ENCODE results near the gene GALK1.
"Not testable (repeated sequence)": the region's sequence is repeated elsewhere in the genome, so short reads cannot be mapped to it uniquely, and the experiment has no call there.

Gene GALK1

GRCh38 chr17:75763613-75764416 lies 1.2 kb downstream of the GALK1 start:
- DNase-seq (ENCODE audit: low read depth), result no peak

DNA sequence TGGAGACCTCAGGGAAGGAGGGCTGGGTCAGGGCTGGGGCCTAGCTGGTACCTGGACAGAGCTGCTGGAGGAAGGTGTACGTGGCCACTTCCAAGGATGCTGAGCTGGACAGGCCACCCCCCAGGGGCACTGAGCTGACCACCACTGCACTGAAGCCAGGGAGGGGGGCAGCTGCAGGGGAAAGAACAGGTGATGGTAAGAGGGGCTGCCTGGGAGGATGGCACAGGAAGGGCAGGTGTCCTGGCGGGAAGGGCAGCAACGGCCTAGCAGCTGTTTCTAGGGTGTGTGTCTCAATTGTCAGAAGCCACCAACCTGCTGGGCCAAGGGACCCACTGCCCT lies 1.8 kb downstream of the GALK1 start:
- no peak for DNase-seq (ENCODE audit: low read depth)

GRCh38 chr17:75762513-75763268 lies 2.3 kb downstream of the GALK1 start:
- DNase-seq (ENCODE audit: low read depth), result no peak

DNA sequence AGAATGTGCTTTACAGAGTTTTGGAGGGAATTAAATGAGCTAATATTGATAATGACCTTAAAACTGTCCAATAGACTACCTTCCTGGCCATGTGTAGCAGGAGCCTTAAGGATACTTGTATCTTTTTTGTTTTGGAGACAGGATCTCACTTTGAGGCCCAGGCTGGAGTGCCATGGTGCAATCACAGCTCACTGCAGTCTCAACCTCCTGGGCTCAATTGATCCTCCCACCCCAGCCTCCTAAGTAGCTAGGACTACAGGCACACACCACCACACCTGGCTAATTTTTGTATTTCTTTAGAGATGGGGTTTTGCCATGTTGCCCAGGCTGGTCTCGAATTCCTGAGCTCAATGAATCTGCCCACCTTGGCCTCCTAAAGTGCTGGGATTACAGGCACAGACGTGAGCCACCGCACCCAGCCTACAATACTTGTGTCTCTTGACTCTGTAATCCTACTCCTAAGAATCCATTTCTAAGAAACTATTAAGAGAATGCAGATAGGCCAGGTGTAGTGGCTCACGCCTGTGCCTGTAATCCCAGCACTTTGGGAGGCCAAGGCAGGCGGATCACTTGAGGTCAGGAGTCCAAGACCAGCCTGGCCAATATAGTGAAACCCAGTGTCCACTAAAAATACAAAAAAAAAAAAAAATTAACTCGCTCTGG lies 4.9 kb downstream of the GALK1 start:
- DNase-seq (ENCODE audit: low read depth), result not testable (repeated sequence)

DNA sequence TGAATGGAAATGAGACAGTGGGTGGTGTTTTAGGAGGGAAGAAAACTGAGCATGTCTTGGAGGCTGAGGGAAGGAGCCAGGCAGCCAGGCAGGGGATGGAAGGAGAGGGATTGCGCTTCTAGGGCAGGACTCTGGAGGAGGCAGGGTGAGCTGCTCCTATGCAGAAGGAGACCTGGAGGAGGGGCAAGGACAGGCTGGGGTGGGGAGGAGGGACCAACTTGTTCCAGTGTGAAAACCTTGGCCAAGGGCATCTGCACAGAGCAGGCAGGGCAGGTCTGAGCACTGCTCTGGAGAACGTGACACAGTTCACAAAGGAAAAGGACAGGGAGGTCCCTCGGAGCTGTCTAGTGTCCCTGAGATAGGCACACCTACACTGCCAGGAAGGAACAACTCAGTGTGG lies 5.5 kb downstream of the GALK1 start:
- no peak for DNase-seq (ENCODE audit: low read depth)

GRCh38 chr17:75758131-75758905 lies 6.7 kb downstream of the GALK1 start:
- DNase-seq (ENCODE audit: low read depth), result peak; percentile 24

DNA sequence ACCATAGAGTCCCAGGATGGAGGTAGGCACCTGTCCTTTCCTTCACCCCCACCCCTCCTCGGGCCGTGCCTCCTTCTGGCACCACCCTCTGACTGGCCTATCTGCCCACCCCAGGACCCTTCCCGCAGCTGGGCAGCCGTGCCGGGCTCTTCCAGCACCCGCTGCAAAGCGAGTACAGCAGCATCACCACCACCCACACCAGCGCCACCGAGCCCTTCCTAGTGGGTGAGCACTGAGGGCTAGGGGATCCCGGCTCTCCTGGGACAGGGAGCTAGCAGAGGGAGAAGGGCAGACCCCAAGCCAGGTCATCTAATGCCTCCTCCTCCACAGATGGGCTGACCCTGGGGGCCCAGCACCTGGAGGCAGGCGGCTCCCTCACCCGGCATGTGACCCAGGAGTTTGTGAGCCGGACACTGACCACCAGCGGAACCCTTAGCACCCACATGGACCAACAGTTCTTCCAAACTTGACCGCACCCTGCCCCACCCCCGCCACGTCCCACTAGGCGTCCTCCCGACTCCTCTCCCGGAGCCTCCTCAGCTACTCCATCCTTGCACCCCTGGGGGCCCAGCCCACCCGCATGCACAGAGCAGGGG lies 7.8 kb downstream of the GALK1 start:
- DNase-seq (ENCODE audit: low read depth), result no peak

GRCh38 chr17:75756451-75757085 lies 8.4 kb downstream of the GALK1 start:
- no peak for DNase-seq (ENCODE audit: low read depth)

- DNase-seq (ENCODE audit: low read depth), result no peak
Observed at GRCh38 chr17:75755990-75756389, 9.0 kb downstream of the GALK1 start.

GRCh38 chr17:75755205-75755901 lies 9.6 kb downstream of the GALK1 start:
- no peak for DNase-seq (ENCODE audit: low read depth)

DNA sequence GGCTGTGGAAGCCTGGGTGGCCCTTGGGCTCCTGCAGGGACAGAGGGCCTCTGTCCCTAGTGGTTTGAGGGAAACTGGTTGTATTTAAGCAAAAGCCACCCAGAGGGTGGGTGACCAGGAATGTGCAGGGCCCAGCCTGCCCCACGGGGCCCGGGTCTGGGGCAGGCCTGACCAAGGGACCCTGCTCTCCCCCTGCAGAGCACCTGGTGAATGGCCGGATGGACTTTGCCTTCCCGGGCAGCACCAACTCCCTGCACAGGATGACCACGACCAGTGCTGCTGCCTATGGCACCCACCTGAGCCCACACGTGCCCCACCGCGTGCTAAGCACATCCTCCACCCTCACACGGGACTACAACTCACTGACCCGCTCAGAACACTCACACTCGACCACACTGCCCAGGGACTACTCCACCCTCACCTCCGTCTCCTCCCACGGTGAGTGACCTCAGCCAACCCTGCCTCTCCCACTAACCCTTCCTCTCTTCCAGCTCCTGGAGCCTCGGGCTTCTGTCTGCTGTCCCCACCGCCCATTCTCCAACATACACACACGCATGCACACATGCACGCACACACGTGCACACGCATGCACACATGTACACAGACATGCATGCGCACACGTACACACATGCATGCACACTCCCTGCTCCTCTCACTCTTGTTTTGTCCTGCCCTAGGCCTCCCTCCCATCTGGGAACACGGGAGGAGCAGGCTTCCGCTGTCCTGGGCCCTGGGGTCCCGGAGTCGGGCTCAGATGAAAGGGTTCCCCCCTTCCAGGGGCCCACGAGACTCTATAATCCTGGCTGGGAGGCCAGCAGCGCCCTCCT lies 10.4 kb downstream of the GALK1 start:
- no peak for DNase-seq (ENCODE audit: low read depth)

- peak; percentile 63 for DNase-seq (ENCODE audit: low read depth)
Observed at GRCh38 chr17:75753514-75754377, 11.2 kb downstream of the GALK1 start.

GRCh38 chr17:75752802-75753513 lies 12.0 kb downstream of the GALK1 start:
- no peak for DNase-seq (ENCODE audit: low read depth)

DNA sequence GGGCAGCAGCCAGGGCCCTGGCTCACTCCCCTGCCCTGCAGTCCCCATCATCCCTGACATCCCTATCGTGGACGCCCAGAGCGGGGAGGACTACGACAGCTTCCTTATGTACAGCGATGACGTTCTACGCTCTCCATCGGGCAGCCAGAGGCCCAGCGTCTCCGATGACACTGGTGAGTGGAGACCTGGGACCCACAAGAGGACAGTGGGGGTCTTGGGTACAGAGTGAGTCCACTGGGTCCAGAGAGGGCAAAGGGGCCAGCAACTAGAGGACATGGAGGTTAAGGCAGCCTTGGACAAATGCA lies 12.6 kb downstream of the GALK1 start:
- no peak for DNase-seq (ENCODE audit: low read depth)

DNA sequence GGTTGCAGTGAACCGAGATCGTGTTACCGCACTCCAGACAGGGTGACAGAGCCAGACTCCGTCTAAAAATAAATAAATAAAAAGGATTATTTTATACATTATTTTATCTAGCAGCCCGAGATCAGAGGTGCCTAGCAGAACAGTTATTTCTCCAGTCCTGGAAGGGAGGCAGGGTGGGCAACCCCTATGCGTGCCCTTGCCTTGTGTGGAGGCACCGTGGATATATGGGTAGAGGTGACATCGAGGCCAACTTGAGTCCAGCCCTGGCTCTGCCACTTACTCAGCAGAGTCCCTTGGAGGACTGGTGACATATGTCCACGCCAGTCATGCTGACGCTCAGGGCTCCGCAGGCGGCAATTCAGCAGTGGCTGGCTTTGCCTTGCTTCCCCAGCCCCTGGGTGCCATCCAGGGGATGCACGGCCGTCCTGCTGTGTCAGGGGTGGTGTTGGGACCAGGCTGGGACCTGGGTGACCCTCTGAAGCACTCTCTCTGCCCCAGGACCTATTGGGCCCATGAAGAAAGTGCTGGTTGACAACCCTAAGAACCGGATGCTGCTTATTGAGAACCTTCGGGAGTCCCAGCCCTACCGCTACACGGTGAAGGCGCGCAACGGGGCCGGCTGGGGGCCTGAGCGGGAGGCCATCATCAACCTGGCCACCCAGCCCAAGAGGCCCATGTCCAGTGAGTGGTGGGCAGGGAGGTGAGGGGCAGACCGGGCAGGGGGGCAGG lies 13.2 kb downstream of the GALK1 start:
- DNase-seq (ENCODE audit: low read depth), result no peak

GRCh38 chr17:75750661-75751423 lies 14.2 kb downstream of the GALK1 start:
- no peak for DNase-seq (ENCODE audit: low read depth)
